ENCODE results near the gene CFAP58.

The CFAP58 gene

DNA sequence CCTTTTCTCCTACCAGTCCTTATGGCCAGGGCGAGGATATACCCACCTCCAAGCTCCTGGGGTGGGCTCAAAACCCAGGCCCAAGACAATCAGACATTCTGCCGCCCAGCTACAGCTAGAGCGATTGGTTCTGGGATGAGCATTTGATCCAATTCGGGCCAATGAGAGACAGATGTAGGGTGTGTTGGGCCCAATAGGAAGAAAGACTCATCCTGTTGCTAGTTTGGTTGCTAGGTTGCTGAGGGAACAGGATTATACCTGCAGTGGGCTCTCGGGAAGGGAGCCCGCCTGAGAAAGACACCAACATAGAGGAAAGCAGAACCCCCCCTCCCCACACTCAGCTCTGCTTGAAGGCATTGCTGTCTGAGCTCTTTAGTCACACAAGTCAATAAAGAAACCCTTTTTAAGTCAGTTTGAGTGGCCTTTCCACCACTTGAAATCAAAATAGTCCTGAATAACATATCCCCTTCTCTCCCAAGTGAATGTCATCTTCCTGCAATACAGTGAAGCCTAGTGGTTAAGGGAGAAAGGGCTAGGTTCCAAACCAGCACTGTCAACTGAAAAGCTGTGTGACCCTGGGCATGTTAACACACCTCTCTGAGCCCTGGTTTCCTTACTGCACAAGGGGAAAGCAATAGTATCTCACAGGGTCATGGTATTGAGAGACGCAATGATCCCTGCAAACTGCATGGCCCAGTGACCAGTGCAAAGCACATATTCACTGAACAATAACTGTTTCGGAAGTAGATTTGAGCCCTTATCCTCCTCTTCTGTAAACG, 37.1 kb upstream of the CFAP58 start:
- H3K9me3 ChIP-seq = no peaks in the 10 kb centered on the region
- TF ChIP-seq, protein P1, sequence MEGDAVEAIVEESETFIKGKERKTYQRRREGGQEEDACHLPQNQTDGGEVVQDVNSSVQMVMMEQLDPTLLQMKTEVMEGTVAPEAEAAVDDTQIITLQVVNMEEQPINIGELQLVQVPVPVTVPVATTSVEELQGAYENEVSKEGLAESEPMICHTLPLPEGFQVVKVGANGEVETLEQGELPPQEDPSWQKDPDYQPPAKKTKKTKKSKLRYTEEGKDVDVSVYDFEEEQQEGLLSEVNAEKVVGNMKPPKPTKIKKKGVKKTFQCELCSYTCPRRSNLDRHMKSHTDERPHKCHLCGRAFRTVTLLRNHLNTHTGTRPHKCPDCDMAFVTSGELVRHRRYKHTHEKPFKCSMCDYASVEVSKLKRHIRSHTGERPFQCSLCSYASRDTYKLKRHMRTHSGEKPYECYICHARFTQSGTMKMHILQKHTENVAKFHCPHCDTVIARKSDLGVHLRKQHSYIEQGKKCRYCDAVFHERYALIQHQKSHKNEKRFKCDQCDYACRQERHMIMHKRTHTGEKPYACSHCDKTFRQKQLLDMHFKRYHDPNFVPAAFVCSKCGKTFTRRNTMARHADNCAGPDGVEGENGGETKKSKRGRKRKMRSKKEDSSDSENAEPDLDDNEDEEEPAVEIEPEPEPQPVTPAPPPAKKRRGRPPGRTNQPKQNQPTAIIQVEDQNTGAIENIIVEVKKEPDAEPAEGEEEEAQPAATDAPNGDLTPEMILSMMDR (IDR thresholded peaks at IDR 0.05) = no peak
- no peaks in the 10 kb centered on the region for H3K27me3 ChIP-seq
- H3K36me3 ChIP-seq = peaks cover 76% of the 10 kb centered on the region
- peak overlapping the region; percentile 99 for H3K27ac ChIP-seq
- H3K4me3 ChIP-seq (ENCODE audit: low read depth in 1 of 2, low read length in 1 of 2) = no peak overlapping the region
- H3K4me1 ChIP-seq (ENCODE audit: control insufficient read depth in 1 of 2, insufficient read depth in 1 of 2, low read depth in 1 of 2, low read length in 1 of 2) = peaks cover 64 to 86% of the 10 kb centered on the region in 2 experiments

DNA sequence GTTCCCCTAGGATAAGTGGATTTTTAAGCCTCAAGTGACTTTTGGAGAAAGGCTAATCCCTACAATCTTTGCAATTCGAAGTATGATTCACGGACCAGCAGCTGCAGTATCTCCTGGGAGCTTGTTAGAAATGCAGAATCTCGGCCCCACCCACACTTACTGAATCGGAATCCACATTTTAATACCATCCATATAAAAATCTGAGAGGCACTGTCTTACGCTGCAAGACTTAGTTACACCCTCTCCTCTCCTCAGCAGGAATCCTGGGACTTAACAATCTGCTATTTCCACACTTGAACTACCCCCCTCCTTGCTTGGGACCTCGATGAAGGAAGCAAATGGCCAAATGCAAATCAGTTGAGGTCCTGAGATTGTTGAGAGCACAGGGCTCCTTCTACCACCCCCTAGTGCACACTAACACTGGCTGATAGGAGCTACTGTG, 36.3 kb upstream of the CFAP58 start:
- TF ChIP-seq, protein P1 (IDR thresholded peaks at IDR 0.05) = no peak
- Histone ChIP-seq H3K27ac (peak overlapping the region; percentile 99), H3K9me3 (no peaks in the 10 kb centered on the region), H3K4me1 (ENCODE audit: control insufficient read depth in 1 of 2, insufficient read depth in 1 of 2, low read depth in 1 of 2, low read length in 1 of 2) (peaks cover 65 to 86% of the 10 kb centered on the region in 2 experiments), H3K27me3 (no peaks in the 10 kb centered on the region), H3K36me3 (peaks cover 68% of the 10 kb centered on the region), H3K4me3 (ENCODE audit: low read depth in 1 of 2, low read length in 1 of 2) (no peak overlapping the region)

DNA sequence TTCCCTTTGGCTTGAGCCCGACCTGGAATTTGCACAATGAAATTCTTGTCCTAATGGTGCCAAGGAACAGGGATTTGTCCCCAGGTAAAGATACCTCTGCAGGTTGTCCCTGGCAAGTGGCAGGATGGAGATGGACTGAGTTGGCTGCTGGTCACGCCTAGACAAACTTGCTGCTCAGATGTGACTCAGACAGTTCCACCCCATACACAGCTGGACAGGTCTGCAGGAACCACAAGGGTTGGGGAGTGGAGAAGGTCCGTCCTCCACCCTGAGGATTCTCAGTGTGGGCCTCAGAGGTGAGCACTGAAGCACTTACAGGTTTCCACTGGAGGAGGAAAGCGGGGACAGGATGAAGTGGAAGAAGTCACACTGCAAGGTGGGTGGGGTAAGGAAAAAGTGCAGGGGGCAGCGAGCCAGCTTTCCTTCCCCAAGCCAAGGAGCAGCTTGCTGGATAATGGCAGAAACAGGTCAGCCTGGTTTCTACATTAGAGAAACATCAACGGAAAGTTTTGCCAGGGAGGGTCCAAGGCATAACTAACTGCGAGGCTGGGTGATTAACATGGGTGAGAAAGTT, 35.8 kb upstream of the CFAP58 start:
- TF ChIP-seq, protein P1 (IDR thresholded peaks at IDR 0.05) = no peak
- Histone ChIP-seq H3K9me3 (no peaks in the 10 kb centered on the region), H3K4me1 (ENCODE audit: control insufficient read depth in 1 of 2, insufficient read depth in 1 of 2, low read depth in 1 of 2, low read length in 1 of 2) (peaks cover 67 to 86% of the 10 kb centered on the region in 2 experiments), H3K4me3 (ENCODE audit: low read depth in 1 of 2, low read length in 1 of 2) (no peak overlapping the region), H3K27ac (peak overlapping the region; percentile 99), H3K36me3 (peaks cover 63% of the 10 kb centered on the region), H3K27me3 (no peaks in the 10 kb centered on the region)

DNA sequence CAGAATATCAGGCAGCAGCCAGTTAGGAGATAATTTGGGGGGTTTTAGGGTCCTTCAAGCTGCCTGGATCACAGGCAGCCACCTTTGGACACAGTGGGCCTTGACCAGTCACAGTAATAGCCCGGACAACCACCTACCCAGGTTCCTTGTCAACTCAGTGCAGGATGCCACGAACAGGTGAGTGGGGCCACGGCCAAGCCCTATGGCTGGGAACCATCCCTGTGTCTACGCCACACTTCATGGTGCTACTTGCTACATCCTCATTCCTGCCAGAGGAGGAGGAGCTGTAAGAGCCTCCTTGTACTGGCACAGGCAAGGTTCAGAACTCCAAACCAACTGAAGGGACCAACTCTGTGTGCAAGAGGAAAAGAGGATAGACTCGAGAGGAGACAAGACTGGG, 35.3 kb upstream of the CFAP58 start:
- H3K4me3 ChIP-seq (ENCODE audit: low read depth in 1 of 2, low read length in 1 of 2) = peak overlapping the region in 1 of 2 experiments; percentile 67
- no peaks in the 10 kb centered on the region for H3K27me3 ChIP-seq
- TF ChIP-seq, protein P1 (IDR thresholded peaks at IDR 0.05) = no peak
- H3K9me3 ChIP-seq = no peaks in the 10 kb centered on the region
- peaks cover 68 to 86% of the 10 kb centered on the region in 2 experiments for H3K4me1 ChIP-seq (ENCODE audit: control insufficient read depth in 1 of 2, insufficient read depth in 1 of 2, low read depth in 1 of 2, low read length in 1 of 2)
- H3K36me3 ChIP-seq = peaks cover 62% of the 10 kb centered on the region
- H3K27ac ChIP-seq = peak overlapping the region; percentile 99

DNA sequence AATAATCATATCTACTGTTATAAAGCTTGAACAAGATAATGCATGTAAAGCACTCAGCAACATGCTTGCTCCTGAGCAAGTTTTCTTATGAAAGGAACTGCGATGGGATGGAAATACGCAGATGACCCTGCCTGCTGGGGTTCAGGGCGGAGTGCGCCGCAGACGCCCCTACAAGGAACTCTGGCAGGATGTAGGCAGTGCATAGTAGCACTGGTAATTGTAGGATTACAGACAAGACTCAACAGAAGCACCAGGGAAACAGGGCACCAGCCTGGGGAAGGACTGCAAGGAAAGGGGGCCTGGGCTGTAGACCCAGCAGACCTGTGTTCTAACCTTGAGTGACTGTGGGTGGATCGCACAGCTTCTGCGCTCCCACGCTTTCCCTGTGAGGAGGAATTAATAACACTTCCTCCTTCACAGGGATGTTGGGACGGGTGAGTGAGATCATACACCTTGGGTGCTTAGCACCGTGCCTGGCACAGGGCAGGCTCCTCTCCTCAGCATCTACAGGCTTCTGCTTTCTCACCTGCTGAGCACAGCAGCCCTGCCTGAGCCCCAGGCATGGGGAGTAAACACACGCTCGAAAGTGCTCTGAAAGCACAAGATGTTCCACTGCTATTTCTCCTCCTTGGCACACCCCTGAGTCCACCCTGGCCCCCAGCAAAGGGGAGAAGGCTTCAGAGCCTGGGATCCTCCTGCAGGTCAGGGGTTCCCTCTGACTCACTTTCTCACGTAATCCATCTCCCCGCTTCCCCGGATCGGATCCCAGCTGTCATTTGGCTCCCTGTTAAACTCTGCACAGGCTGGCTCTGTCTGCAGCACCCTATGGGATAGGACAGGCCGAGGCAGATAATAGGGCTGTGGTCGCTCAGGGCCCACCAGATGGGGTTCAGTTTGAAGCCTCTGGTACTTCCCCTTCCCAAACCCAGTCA, 34.6 kb upstream of the CFAP58 start:
- Histone ChIP-seq H3K27ac (peak overlapping the region; percentile 99), H3K27me3 (no peaks in the 10 kb centered on the region), H3K4me1 (ENCODE audit: control insufficient read depth in 1 of 2, insufficient read depth in 1 of 2, low read depth in 1 of 2, low read length in 1 of 2) (peaks cover 75 to 86% of the 10 kb centered on the region in 2 experiments), H3K36me3 (peaks cover 59% of the 10 kb centered on the region), H3K4me3 (ENCODE audit: low read depth in 1 of 2, low read length in 1 of 2) (peak overlapping the region; percentile 39 to 67), H3K9me3 (no peaks in the 10 kb centered on the region)
- TF ChIP-seq, protein P1 (IDR thresholded peaks at IDR 0.05) = no peak
